ENCODE data around the gene MIB1.
"Not testable (repeated sequence)": the region's sequence is repeated elsewhere in the genome, so short reads cannot be mapped to it uniquely, and the experiment has no call there.

Gene MIB1

DNA sequence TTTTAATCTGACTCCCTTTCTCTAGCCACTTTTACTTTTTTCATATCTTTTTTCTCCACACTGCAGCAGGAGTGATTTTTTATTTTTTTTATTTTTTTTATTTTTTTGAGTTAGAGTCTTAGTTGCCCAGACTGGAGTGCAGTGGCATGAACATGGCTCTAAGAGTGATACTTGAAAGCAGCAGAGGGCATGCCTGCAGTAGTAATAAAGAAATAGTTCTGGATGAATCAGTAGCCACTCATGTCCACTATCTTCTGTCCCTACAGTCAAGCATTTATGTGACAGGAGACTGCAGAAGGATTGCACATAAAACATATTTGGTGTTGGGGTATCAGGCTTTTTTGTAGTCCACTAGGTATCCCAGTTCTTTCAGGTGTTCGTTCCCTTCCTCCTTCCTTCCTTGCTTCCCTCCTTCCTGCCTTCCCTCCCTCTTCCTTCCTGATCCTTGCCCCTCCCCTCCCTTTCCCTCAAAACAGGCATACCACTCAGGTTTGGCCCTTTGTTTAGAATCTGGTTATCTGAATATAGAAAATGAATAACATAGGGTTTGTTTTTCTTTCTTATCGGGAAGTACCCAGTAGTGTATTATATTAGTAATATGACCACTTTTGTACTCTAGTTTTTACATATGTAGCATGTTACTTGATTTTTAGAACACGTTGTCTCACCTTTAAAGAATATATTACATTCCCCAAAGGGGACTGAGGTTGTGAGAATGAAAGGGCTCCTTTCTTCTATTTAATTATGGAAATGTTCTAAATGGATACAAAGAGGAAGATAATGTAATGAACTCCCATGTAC, 23.5 kb downstream of the MIB1 start:
- H3K27ac ChIP-seq (ENCODE audit: insufficient read depth, low read depth, low read length, poor library complexity, severe bottlenecking): no peak overlapping the region
- H3K4me3 ChIP-seq (ENCODE audit: insufficient read depth, low read depth, low read length): no peak overlapping the region
- no peaks in the 10 kb centered on the region for H3K4me1 ChIP-seq (ENCODE audit: control insufficient read depth, insufficient read depth, low read length)
- no peaks in the 10 kb centered on the region for H3K9me3 ChIP-seq (ENCODE audit: control insufficient read depth, low read length)
- peaks cover 11% of the 10 kb centered on the region for H3K36me3 ChIP-seq (ENCODE audit: control insufficient read depth, insufficient read depth, low read length)
- no peaks in the 10 kb centered on the region for H3K27me3 ChIP-seq (ENCODE audit: control insufficient read depth, insufficient read depth, low read length, poor library complexity, severe bottlenecking)
- WGBS, 2 experiments: 85 to 95% methylated on average over 1 of the region's 3 CpGs

DNA sequence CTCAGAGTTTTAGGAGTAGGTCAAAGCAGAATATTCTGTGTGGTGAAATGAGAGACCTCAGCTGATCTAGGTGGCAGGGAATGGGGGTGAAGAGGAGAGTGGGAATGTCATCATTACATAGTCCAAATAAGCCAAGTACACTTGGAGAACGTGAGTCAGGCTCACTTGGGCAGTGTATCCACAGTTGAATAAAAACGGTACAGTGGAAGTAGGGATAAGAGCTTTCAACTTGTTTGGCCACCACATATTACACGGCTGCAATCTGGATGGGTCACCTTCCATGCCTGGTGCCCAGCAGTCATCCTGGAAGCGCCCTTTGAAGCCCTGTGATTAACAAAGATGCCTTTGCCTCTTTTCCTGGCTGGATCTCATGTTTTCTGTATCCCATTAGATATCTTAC, 28.6 kb downstream of the MIB1 start:
- Histone ChIP-seq H3K4me3 (ENCODE audit: insufficient read depth, low read depth, low read length) (no peak overlapping the region), H3K4me1 (ENCODE audit: control insufficient read depth, insufficient read depth, low read length) (no peaks in the 10 kb centered on the region), H3K36me3 (ENCODE audit: control insufficient read depth, insufficient read depth, low read length) (peaks cover 20% of the 10 kb centered on the region), H3K27ac (ENCODE audit: insufficient read depth, low read depth, low read length, poor library complexity, severe bottlenecking) (no peak overlapping the region), H3K27me3 (ENCODE audit: control insufficient read depth, insufficient read depth, low read length, poor library complexity, severe bottlenecking) (no peaks in the 10 kb centered on the region), H3K9me3 (ENCODE audit: control insufficient read depth, low read length) (no peaks in the 10 kb centered on the region)
- WGBS, 2 experiments: 94% methylated on average over 4 of the region's 4 CpGs

GRCh38 chr18:21774722-21775121, 34.1 kb downstream of the MIB1 start:
- Histone ChIP-seq H3K4me3 (ENCODE audit: insufficient read depth, low read depth, low read length) (no peak overlapping the region), H3K9me3 (ENCODE audit: control insufficient read depth, low read length) (no peaks in the 10 kb centered on the region), H3K4me1 (ENCODE audit: control insufficient read depth, insufficient read depth, low read length) (no peaks in the 10 kb centered on the region), H3K36me3 (ENCODE audit: control insufficient read depth, insufficient read depth, low read length) (peaks cover 13% of the 10 kb centered on the region), H3K27me3 (ENCODE audit: control insufficient read depth, insufficient read depth, low read length, poor library complexity, severe bottlenecking) (no peaks in the 10 kb centered on the region), H3K27ac (ENCODE audit: insufficient read depth, low read depth, low read length, poor library complexity, severe bottlenecking) (no peak overlapping the region)
- WGBS, 2 experiments: 93 to 96% methylated on average over 6 to 7 of the region's 7 CpGs

- H3K9me3 ChIP-seq (ENCODE audit: control insufficient read depth, low read length): no peaks in the 10 kb centered on the region
- H3K27me3 ChIP-seq (ENCODE audit: control insufficient read depth, insufficient read depth, low read length, poor library complexity, severe bottlenecking): no peaks in the 10 kb centered on the region
- H3K4me1 ChIP-seq (ENCODE audit: control insufficient read depth, insufficient read depth, low read length): no peaks in the 10 kb centered on the region
- whole genome bisulfite sequencing, 2 experiments: 91% methylated on average over 2 of the region's 2 CpGs
- H3K27ac ChIP-seq (ENCODE audit: insufficient read depth, low read depth, low read length, poor library complexity, severe bottlenecking): no peak overlapping the region
- peaks cover 18% of the 10 kb centered on the region for H3K36me3 ChIP-seq (ENCODE audit: control insufficient read depth, insufficient read depth, low read length)
- no peak overlapping the region for H3K4me3 ChIP-seq (ENCODE audit: insufficient read depth, low read depth, low read length)
Observed at GRCh38 chr18:21777814-21778213, 37.2 kb downstream of the MIB1 start.

- Histone ChIP-seq H3K36me3 (ENCODE audit: control insufficient read depth, insufficient read depth, low read length) (peaks cover 32% of the 10 kb centered on the region), H3K27me3 (ENCODE audit: control insufficient read depth, insufficient read depth, low read length, poor library complexity, severe bottlenecking) (no peaks in the 10 kb centered on the region), H3K27ac (ENCODE audit: insufficient read depth, low read depth, low read length, poor library complexity, severe bottlenecking) (no peak overlapping the region), H3K4me1 (ENCODE audit: control insufficient read depth, insufficient read depth, low read length) (no peaks in the 10 kb centered on the region), H3K4me3 (ENCODE audit: insufficient read depth, low read depth, low read length) (no peak overlapping the region), H3K9me3 (ENCODE audit: control insufficient read depth, low read length) (no peaks in the 10 kb centered on the region)
Observed at GRCh38 chr18:21786526-21786925, 45.9 kb downstream of the MIB1 start.

- H3K36me3 ChIP-seq (ENCODE audit: control insufficient read depth, insufficient read depth, low read length); H3K27me3 ChIP-seq (ENCODE audit: control insufficient read depth, insufficient read depth, low read length, poor library complexity, severe bottlenecking): not testable (repeated sequence)
- 67 to 90% methylated on average over 2 of the region's 2 CpGs for WGBS, 2 experiments
Observed at GRCh38 chr18:21796089-21796488, 55.5 kb downstream of the MIB1 start.

GRCh38 chr18:21798126-21798525, 57.5 kb downstream of the MIB1 start:
- peaks cover 11% of the 10 kb centered on the region for H3K36me3 ChIP-seq (ENCODE audit: control insufficient read depth, insufficient read depth, low read length)
- H3K27ac ChIP-seq (ENCODE audit: insufficient read depth, low read depth, low read length, poor library complexity, severe bottlenecking): no peak overlapping the region
- H3K4me1 ChIP-seq (ENCODE audit: control insufficient read depth, insufficient read depth, low read length): no peaks in the 10 kb centered on the region
- H3K9me3 ChIP-seq (ENCODE audit: control insufficient read depth, low read length): no peaks in the 10 kb centered on the region
- H3K27me3 ChIP-seq (ENCODE audit: control insufficient read depth, insufficient read depth, low read length, poor library complexity, severe bottlenecking): no peaks in the 10 kb centered on the region
- H3K4me3 ChIP-seq (ENCODE audit: insufficient read depth, low read depth, low read length): no peak overlapping the region

More at GRCh38 chr18:21796089-21796488, 55.5 kb downstream of the MIB1 start:
- not testable (repeated sequence) for H3K4me3 ChIP-seq (ENCODE audit: insufficient read depth, low read depth, low read length); H3K4me1 ChIP-seq (ENCODE audit: control insufficient read depth, insufficient read depth, low read length); H3K27ac ChIP-seq (ENCODE audit: insufficient read depth, low read depth, low read length, poor library complexity, severe bottlenecking); H3K9me3 ChIP-seq (ENCODE audit: control insufficient read depth, low read length)

- H3K4me3 ChIP-seq (ENCODE audit: insufficient read depth, low read depth, low read length): no peak overlapping the region
- H3K27ac ChIP-seq (ENCODE audit: insufficient read depth, low read depth, low read length, poor library complexity, severe bottlenecking): no peak overlapping the region
- H3K9me3 ChIP-seq (ENCODE audit: control insufficient read depth, low read length): no peaks in the 10 kb centered on the region
- peaks cover 12% of the 10 kb centered on the region for H3K36me3 ChIP-seq (ENCODE audit: control insufficient read depth, insufficient read depth, low read length)
- H3K27me3 ChIP-seq (ENCODE audit: control insufficient read depth, insufficient read depth, low read length, poor library complexity, severe bottlenecking): no peaks in the 10 kb centered on the region
- H3K4me1 ChIP-seq (ENCODE audit: control insufficient read depth, insufficient read depth, low read length): no peaks in the 10 kb centered on the region
Observed at GRCh38 chr18:21799721-21800120, 59.1 kb downstream of the MIB1 start.

DNA sequence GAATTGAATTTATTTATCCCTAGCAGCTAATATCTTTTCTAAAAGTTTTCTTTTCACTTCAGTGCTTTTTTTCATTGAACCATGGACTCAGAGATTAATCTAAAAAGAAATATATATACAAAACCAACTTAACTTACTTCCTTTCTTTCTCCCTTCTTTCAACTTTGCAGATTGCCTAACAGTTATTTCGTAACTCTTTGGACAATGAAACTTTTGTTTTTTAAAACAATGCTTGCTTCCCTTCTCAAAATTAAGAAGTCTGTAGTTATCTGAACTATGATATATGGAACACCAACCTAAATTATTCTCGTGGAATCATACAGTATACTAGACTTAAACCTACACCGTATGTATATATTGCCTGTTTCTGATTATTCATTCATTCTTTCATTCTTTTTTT, 62.9 kb downstream of the MIB1 start:
- no peak overlapping the region for H3K27ac ChIP-seq (ENCODE audit: insufficient read depth, low read depth, low read length, poor library complexity, severe bottlenecking)
- 93 to 100% methylated on average over 3 of the region's 3 CpGs for WGBS, 2 experiments
- H3K4me3 ChIP-seq (ENCODE audit: insufficient read depth, low read depth, low read length): no peak overlapping the region
- H3K4me1 ChIP-seq (ENCODE audit: control insufficient read depth, insufficient read depth, low read length): no peaks in the 10 kb centered on the region
- peaks cover 23% of the 10 kb centered on the region for H3K36me3 ChIP-seq (ENCODE audit: control insufficient read depth, insufficient read depth, low read length)
- H3K27me3 ChIP-seq (ENCODE audit: control insufficient read depth, insufficient read depth, low read length, poor library complexity, severe bottlenecking): no peaks in the 10 kb centered on the region
- H3K9me3 ChIP-seq (ENCODE audit: control insufficient read depth, low read length): no peaks in the 10 kb centered on the region

DNA sequence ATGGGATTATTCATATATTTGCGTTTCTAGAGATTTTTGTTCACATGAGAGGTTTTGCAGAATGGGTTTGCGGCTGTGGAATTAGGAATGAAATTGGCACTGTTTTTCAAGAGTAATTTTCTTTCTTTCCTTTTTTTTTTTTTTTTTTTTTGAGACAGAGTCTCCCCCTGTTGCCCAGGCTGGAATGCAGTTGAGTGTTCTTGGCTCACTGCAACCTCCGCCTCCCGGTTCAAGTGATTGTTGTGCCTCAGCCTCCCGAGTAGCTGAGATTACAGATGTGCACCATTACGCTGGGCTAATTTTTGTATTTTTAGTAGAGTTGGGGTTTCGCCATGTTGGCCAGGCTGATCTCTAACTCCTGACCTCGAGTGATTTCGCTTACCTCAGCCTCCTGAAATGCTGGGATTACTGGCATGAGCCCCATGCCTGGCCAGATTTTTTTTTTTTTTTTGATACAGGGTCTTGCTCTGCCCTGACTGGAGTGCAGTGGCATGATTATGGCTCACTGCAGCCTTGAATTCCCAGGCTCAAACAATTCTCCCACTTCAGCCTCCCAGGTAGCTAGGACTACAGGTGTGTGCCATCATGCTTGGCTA, 65.3 kb downstream of the MIB1 start:
- H3K4me3 ChIP-seq (ENCODE audit: insufficient read depth, low read depth, low read length): no peak overlapping the region
- H3K9me3 ChIP-seq (ENCODE audit: control insufficient read depth, low read length): no peaks in the 10 kb centered on the region
- WGBS, 2 experiments: 91 to 93% methylated on average over 9 of the region's 9 CpGs
- peaks cover 41% of the 10 kb centered on the region for H3K36me3 ChIP-seq (ENCODE audit: control insufficient read depth, insufficient read depth, low read length)
- no peaks in the 10 kb centered on the region for H3K27me3 ChIP-seq (ENCODE audit: control insufficient read depth, insufficient read depth, low read length, poor library complexity, severe bottlenecking)
- no peaks in the 10 kb centered on the region for H3K4me1 ChIP-seq (ENCODE audit: control insufficient read depth, insufficient read depth, low read length)
- H3K27ac ChIP-seq (ENCODE audit: insufficient read depth, low read depth, low read length, poor library complexity, severe bottlenecking): no peak overlapping the region
